ENCODE measurements around the gene CRISPLD2.

DNA sequence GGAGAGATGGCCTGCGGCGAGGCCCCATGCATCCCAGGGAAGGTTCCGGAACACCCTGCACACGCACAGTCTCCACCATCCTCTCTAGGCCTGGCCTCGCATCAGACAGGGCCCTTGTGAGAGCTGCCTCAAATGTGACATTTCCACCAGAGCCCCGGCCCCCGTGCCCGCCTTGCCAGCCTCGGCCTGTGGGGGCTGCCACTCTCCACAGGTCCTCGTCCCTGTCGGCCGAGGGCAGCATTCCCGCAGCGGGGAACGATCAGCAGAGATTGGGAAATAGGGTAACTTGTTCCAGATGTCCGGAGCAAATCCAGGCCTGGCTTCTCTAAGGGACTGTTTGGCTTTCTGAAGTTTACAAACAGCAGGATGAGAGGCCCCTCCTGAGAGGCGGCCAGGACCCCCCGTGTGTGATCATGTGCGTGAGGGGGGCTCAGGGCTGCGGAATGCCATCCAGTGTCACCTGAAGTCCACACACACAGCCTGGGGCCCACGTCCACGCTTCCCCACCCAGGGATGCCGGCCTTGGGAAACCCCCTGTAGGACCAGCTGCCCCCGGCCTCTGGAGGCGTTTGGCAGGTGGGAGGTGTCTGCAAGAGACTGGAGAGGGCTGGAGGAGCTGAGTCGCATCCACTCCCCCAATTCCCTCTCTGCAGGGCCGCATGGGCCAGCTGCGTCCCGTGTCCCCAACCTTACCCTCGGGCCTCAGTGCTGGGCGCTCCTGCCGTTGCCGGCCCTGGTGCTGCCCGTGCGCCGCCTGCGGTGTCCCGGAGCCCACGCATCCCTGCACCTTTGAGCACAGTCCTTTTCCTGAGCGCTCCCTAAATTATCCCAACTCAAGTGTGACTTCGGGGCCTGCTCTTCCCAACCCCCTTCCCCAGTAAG lies 121.1 kb downstream of the CRISPLD2 start:
- no peak for TF ChIP-seq RCOR1 (conservative IDR thresholded peaks at IDR 0.05; ENCODE audit: low read depth, low read length)
- TF ChIP-seq CTCF (IDR thresholded peaks at IDR 0.05 in 2 of 3, conservative IDR thresholded peaks at IDR 0.05 in 1 of 3; ENCODE audit: control insufficient read depth in 2 of 3, extremely low read depth in 1 of 3, insufficient read depth in 1 of 3, low read depth in 3 of 3, low read length in 3 of 3) = no peak
- TF ChIP-seq FOS (IDR thresholded peaks at IDR 0.05; ENCODE audit: borderline replicate concordance, extremely low read depth, insufficient read length) = no peak
- no peak for TF ChIP-seq E2F4 (IDR thresholded peaks at IDR 0.05; ENCODE audit: low read depth, low read length)
- TF ChIP-seq POLR2AphosphoS5 (IDR thresholded peaks at IDR 0.05; ENCODE audit: low read length) = no peak
- TF ChIP-seq ZNF274 (IDR thresholded peaks at IDR 0.05; ENCODE audit: insufficient read depth, insufficient read length) = no peak
- no peak for TF ChIP-seq CREM (IDR thresholded peaks at IDR 0.05; ENCODE audit: low read depth)
- no peak for TF ChIP-seq CHD2 (IDR thresholded peaks at IDR 0.05; ENCODE audit: borderline replicate concordance, low read depth, low read length)
- TF ChIP-seq ATF3 (IDR thresholded peaks at IDR 0.05; ENCODE audit: borderline replicate concordance, extremely low read depth, low read depth, low read length) = no peak

Measured in GM12878 (cell line).